Astrocyte (in vitro differentiated cells and primary cell): ENCODE results near the gene PBX1. TPM values are rescaled to one million over a fixed set of nuclear protein-coding genes. Genes with fewer than 3 reads are reported as not detected.

ENCODE experiments used
- DNase-seq: peaks from one replicate; pipeline ENCODE4 v3.0.0-alpha.2; 2010; ENCODE audit warnings: low read depth
- FAIRE-seq: peaks from 2 replicates; lab custom pipeline; 2011; peaks lifted over from hg19 to GRCh38; lab: Jason Lieb, UNC
- H2AFZ ChIP-seq: 2 replicates; pipeline ENCODE4 v1.6.0; 2012; ENCODE audit warnings: low read depth, low read length, inconsistent platforms
- H3K27ac ChIP-seq: 2 replicates; pipeline ENCODE4 v1.5.1; 2011; ENCODE audit warnings: low read depth, low read length, inconsistent platforms
- H3K27me3 ChIP-seq: 2 replicates; pipeline ENCODE4 v1.6.0; 2011; ENCODE audit warnings: low read length, inconsistent platforms; ENCODE audit not compliant: insufficient read depth
- H3K36me3 ChIP-seq: 2 replicates; pipeline ENCODE4 v1.5.1; 2011; ENCODE audit warnings: low read length, inconsistent platforms; ENCODE audit not compliant: insufficient read depth
- H3K4me1 ChIP-seq: 2 replicates; pipeline ENCODE4 v1.5.1; 2011; ENCODE audit warnings: low read length, inconsistent platforms; ENCODE audit not compliant: insufficient read depth
- H3K4me2 ChIP-seq: 2 replicates; pipeline ENCODE4 v1.6.0; 2012; ENCODE audit warnings: low read length, inconsistent platforms
- H3K4me3 ChIP-seq: 2 replicates; pipeline ENCODE4 v1.5.1; 2011; ENCODE audit warnings: low read depth, mild to moderate bottlenecking, low read length, inconsistent platforms; ENCODE audit not compliant: insufficient read depth
- H3K79me2 ChIP-seq: 2 replicates; pipeline ENCODE4 v1.6.0; 2012; ENCODE audit warnings: mild to moderate bottlenecking, low read length, inconsistent platforms; ENCODE audit not compliant: insufficient read depth
- H3K9ac ChIP-seq: 2 replicates; pipeline ENCODE4 v1.6.0; 2012; ENCODE audit warnings: mild to moderate bottlenecking, low read length, inconsistent platforms
- H3K9me3 ChIP-seq: 2 replicates; pipeline ENCODE4 v1.5.1; 2012; ENCODE audit warnings: low read depth, mild to moderate bottlenecking, low read length, inconsistent platforms; ENCODE audit not compliant: insufficient read depth
- H4K20me1 ChIP-seq: 2 replicates; pipeline ENCODE4 v1.6.0; 2012; ENCODE audit warnings: low read length, inconsistent platforms; ENCODE audit not compliant: insufficient read depth
- H3K27ac Mint-ChIP-seq: one replicate; pipeline ENCODE4 v1.8.0; 2021; ENCODE audit warnings: mild to moderate bottlenecking, mixed read lengths; ENCODE audit not compliant: unreplicated experiment
- H3K27me3 Mint-ChIP-seq: one replicate; pipeline ENCODE4 v1.8.0; 2021; ENCODE audit warnings: low read depth, mixed read lengths; ENCODE audit not compliant: unreplicated experiment
- H3K36me3 Mint-ChIP-seq: one replicate; pipeline ENCODE4 v1.8.0; 2021; ENCODE audit warnings: low read depth, mixed read lengths; ENCODE audit not compliant: unreplicated experiment
- H3K4me1 Mint-ChIP-seq: one replicate; pipeline ENCODE4 v1.8.0; 2021; ENCODE audit warnings: low read depth, mixed read lengths; ENCODE audit not compliant: unreplicated experiment
- H3K4me3 Mint-ChIP-seq: one replicate; pipeline ENCODE4 v1.8.0; 2021; ENCODE audit warnings: mild to moderate bottlenecking, moderate library complexity, mixed read lengths; ENCODE audit not compliant: unreplicated experiment
- H3K9me3 Mint-ChIP-seq: one replicate; pipeline ENCODE4 v1.8.0; 2021; ENCODE audit warnings: mild to moderate bottlenecking, mixed read lengths; ENCODE audit not compliant: unreplicated experiment
- EZH2 ChIP-seq: IDR thresholded peaks from 2 replicates; pipeline ENCODE4 v1.6.1; 2012; ENCODE audit warnings: mild to moderate bottlenecking, low read length, inconsistent platforms; ENCODE audit not compliant: insufficient read depth
- total RNA-seq: library from RNA; stranded (reverse); gene quantifications from 2 replicates; pipeline ENCODE4 v1.2.1, GENCODE V29; 2021
- TF ChIP-seq, protein P1 (sequence below): IDR thresholded peaks from 2 replicates; pipeline ENCODE4 v1.5.1; 2011; ENCODE audit warnings: low read depth, mild to moderate bottlenecking, inconsistent platforms, low read length, moderate library complexity; ENCODE audit not compliant: insufficient read depth

PBX1 gene
- total RNA-seq, 1 donor from 2014 or later, result 37.2 TPM

DNA sequence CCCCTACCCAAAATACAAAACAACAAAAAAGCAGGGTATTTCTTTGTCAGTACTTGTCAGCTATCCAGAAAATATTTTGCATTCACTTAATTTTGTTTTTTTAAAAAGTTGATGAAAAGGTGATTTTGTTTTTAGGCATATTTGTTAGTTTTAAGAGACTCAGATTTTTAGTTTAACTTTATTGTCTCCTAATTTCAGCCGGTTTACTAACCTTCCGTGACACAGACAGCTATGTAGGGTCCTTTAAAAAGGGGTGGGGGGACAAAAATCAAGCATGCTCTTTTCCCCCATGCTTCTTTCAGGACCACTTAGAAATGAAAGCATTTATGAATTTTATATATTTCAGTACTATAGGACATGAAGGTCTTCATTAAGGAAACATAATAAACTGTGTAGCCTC, 1.6 kb downstream of the PBX1 start:
- Mint-ChIP-seq H3K4me3 (peak overlapping the region; percentile 94), H3K9me3 (no peaks in the 10 kb centered on the region), H3K27ac (peak overlapping the region; percentile 83), H3K27me3 (no peaks in the 10 kb centered on the region), H3K36me3 (no peaks in the 10 kb centered on the region), H3K4me1 (peaks cover 19% of the 10 kb centered on the region)
- H3K9ac ChIP-seq, result peak overlapping the region; percentile 86
- no peak for TF ChIP-seq EZH2
- TF ChIP-seq, protein P1, sequence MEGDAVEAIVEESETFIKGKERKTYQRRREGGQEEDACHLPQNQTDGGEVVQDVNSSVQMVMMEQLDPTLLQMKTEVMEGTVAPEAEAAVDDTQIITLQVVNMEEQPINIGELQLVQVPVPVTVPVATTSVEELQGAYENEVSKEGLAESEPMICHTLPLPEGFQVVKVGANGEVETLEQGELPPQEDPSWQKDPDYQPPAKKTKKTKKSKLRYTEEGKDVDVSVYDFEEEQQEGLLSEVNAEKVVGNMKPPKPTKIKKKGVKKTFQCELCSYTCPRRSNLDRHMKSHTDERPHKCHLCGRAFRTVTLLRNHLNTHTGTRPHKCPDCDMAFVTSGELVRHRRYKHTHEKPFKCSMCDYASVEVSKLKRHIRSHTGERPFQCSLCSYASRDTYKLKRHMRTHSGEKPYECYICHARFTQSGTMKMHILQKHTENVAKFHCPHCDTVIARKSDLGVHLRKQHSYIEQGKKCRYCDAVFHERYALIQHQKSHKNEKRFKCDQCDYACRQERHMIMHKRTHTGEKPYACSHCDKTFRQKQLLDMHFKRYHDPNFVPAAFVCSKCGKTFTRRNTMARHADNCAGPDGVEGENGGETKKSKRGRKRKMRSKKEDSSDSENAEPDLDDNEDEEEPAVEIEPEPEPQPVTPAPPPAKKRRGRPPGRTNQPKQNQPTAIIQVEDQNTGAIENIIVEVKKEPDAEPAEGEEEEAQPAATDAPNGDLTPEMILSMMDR, result no peak
- peak overlapping the region; percentile 79 for H3K4me3 ChIP-seq
- H3K4me1 ChIP-seq, result peaks cover 3% of the 10 kb centered on the region
- H3K27ac ChIP-seq, result peak overlapping the region; percentile 67
- H3K79me2 ChIP-seq, result peaks cover 54% of the 10 kb centered on the region
- H3K4me2 ChIP-seq, result peak overlapping the region; percentile 94
- H3K27me3 ChIP-seq, result no peaks in the 10 kb centered on the region
- peak; percentile 90 for FAIRE-seq
- no peaks in the 10 kb centered on the region for H3K36me3 ChIP-seq
- H2AFZ ChIP-seq, result no peak overlapping the region
- no peaks in the 10 kb centered on the region for H3K9me3 ChIP-seq
- no peaks in the 10 kb centered on the region for H4K20me1 ChIP-seq
- DNase-seq, result no peak

DNA sequence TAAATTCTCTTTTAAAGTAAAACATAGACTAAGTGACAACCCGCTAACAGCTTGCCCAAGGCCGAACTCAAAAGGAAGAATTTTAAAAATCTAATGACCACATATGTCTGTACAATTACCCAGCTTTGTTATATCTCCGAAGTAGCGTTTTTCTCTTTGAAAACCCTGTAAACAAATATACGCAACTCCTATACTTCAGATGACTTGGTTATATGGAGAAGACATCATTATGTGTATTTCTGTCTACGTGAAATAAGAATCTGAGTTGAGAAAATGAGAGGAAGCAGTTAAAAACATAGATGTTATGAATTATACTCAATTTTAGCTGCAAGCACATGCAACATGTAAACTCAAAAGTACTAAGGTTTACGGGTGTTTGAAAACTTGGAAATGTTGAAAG, 2.0 kb downstream of the PBX1 start:
- Histone ChIP-seq H3K4me3 (peak overlapping the region; percentile 79), H3K27ac (peak overlapping the region; percentile 67), H3K9me3 (no peaks in the 10 kb centered on the region), H3K79me2 (peaks cover 58% of the 10 kb centered on the region), H3K27me3 (no peaks in the 10 kb centered on the region), H2AFZ (no peak overlapping the region), H3K9ac (peak overlapping the region; percentile 86), H3K4me2 (peak overlapping the region; percentile 94), H3K36me3 (no peaks in the 10 kb centered on the region), H4K20me1 (no peaks in the 10 kb centered on the region), H3K4me1 (peaks cover 3% of the 10 kb centered on the region)
- DNase-seq (peak; percentile 12), FAIRE-seq (peak; percentile 54)
- Mint-ChIP-seq H3K36me3 (no peaks in the 10 kb centered on the region), H3K4me1 (peaks cover 19% of the 10 kb centered on the region), H3K27me3 (no peaks in the 10 kb centered on the region), H3K4me3 (peak overlapping the region; percentile 94), H3K9me3 (no peaks in the 10 kb centered on the region), H3K27ac (peak overlapping the region; percentile 83)
- TF ChIP-seq, protein P1, result no peak
- no peak for TF ChIP-seq EZH2

DNA sequence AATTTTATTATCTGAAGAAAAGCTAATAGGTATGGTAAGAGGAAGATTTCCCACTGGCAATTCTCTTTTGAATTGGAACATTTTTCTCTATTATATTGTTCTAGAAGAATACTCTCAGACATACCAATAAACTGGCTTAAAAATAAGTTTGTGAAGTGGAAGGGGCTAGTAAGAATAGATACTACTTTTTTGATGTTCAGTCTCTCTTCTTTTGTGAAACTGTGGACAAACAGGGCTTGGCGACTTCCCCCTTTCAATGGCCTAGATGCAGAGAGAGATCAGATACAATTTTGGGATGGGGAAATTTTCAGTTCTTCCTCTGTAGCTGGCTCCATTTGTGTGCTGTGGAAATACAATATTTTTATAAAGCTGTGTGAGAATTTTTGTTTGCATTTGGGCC, 2.5 kb downstream of the PBX1 start:
- no peak overlapping the region for H2AFZ ChIP-seq
- Mint-ChIP-seq H3K4me3 (peak overlapping the region; percentile 94), H3K27me3 (no peaks in the 10 kb centered on the region), H3K36me3 (peaks cover 2% of the 10 kb centered on the region), H3K4me1 (peaks cover 19% of the 10 kb centered on the region), H3K9me3 (no peaks in the 10 kb centered on the region), H3K27ac (peak overlapping the region; percentile 74)
- peak overlapping the region; percentile 86 for H3K9ac ChIP-seq
- no peaks in the 10 kb centered on the region for H3K27me3 ChIP-seq
- no peaks in the 10 kb centered on the region for H3K36me3 ChIP-seq
- H3K4me2 ChIP-seq, result peak overlapping the region; percentile 94
- no peak for FAIRE-seq
- H3K4me3 ChIP-seq, result peak overlapping the region; percentile 79
- peaks cover 3% of the 10 kb centered on the region for H3K4me1 ChIP-seq
- no peaks in the 10 kb centered on the region for H3K9me3 ChIP-seq
- peaks cover 63% of the 10 kb centered on the region for H3K79me2 ChIP-seq
- no peak for TF ChIP-seq EZH2
- TF ChIP-seq, protein P1, result no peak
- no peaks in the 10 kb centered on the region for H4K20me1 ChIP-seq
- H3K27ac ChIP-seq, result no peak overlapping the region
- no peak for DNase-seq
